HG03095 (cell line): ENCODE measurements around the gene TACO1.

ENCODE experiments used
- ATAC-seq: cut with Tn5 transposase; IDR thresholded peaks from one replicate; pipeline ENCODE4 v1.9.1; 2021; ENCODE audit warnings: moderate library complexity; ENCODE audit not compliant: unreplicated experiment

TACO1 gene

GRCh38 chr17:63600569-63601438, at the start of gene TACO1:
TACO1 (plus strand) TSS chr17:63600895; CDS start chr17:63601084, 189 bp downstream.
- ATAC-seq: peak; percentile 83

GRCh38 chr17:63552211-63552610, 48.5 kb upstream of the TACO1 start:
- ATAC-seq: no peak

DNA sequence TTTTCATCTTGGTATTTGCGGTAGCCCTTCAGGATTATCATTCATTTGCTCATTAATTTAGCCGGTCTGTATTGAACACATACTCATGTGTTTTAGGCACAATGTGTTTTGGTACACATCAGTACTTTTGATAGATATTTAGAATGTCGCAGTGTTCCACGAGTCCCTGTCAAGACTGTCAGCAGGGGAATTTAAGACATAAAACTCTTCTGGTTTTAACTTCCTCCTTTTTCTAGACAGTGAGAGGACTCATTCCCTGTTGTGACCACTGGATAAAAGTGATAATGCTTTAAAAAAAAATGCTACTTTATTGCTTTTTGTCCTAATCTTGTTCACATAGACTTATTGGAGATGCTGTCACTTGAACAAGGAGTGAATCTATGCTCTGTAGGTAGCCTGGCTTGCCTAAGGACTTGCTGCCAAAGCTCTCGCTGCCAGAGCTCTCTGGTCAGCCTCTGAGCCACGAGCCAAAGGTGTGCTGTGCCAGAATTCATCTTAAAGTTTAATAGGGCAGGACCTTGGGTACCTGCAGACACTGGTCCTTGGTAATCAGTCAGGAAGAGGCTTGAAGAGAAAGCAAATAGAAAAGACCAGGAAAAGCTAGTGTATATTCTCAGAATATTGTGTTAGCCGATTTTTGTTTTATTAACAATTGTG, 45.1 kb upstream of the TACO1 start:
- no peak for ATAC-seq

DNA sequence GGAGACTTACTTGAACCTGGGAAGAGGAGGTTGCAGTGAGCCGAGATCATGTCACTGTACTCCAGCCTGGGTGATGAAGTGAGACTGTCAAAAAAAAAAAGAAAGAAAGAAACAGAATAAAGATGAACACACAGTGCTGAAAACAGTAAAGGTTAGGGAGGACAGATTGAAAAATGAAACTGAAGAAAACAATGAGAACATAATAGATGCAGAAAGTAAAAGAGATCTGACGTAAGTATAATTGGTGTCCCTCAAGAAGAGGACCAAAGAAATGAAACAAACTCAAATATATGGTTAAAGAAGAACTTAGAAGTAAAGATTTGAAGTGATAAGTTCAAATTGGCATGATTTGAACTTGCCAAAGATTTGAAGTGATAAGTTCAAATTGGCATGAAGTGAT, 43.3 kb upstream of the TACO1 start:
- ATAC-seq: no peak

DNA sequence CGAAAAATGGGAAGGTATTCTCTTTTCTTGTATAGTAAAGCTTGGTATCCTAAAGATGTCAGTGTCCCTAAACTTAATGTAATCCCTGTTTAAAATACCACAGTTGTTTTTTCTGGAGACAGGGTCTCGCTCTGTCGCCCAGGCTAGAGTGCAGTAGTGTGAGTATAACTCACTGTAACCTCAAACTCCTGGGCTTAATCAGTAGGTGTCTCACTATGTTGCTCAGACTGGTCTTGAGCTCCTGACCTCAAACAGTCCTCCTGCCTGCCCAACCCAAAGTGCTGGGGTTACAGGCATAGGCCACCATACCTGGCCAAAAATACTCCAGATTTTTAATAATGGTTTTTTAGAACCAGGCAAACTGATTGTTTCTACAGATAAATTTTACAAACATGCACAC, 42.3 kb upstream of the TACO1 start:
- no peak for ATAC-seq

DNA sequence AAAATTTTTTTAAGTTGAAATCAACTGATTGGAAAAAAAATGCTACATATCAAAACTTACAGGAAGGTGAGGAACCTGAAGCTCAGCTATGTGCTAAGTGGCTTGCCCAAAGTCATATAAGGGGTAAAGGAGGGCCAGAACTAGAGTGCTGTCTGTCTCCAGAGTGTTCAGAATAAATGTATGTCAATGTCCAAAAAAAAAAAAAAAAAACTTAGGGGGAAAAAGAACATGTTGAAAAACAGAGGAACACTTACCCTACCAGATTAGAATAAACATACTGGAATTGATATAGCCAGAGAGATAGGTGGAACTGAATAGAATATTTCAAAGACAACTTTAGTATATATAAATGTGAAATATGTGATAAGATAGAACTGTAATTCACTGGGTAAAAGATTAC, 38.9 kb upstream of the TACO1 start:
- ATAC-seq: no peak

GRCh38 chr17:63563339-63563738, 37.4 kb upstream of the TACO1 start:
- no peak for ATAC-seq

DNA sequence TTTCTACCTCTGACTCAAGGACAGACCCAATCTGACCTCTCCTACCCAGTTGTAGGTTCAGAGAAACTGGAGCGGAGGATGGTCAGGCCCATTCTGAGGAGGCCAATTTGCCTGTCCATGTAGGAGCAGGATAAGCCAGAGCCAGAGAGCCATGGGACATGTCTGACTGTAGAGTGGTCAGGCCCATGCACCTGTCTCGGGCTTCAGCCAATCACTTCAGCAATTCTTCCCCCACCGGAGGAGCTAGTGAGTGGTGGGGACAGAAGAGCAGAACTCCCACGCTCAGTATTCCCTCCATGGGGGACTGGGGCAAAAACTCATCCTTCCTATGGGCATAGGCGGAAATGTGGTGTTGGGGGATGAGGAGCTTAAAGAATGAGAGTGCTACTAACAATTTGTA, 36.1 kb upstream of the TACO1 start:
- ATAC-seq: no peak

GRCh38 chr17:63567229-63567628, 33.5 kb upstream of the TACO1 start:
- ATAC-seq: no peak

DNA sequence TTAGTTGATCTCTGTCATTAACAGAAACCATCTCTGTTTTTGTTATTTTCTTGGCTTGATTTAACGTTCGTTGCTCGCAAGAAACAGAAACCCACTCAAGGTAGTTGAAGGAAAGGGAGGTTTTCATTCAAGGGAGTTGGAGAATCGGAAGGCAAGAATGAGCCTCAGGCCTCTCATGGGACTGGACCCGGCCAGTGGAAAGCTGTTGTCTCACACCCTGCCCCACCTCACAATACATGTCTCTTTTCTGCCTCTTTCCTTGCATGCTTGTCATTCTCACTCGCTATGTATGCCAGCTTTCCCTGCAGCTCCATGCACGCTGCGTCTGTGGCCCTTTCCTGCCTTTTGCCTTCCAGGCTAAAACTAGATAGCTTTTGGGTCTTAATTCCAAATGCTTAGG, 32.1 kb upstream of the TACO1 start:
- ATAC-seq: no peak

DNA sequence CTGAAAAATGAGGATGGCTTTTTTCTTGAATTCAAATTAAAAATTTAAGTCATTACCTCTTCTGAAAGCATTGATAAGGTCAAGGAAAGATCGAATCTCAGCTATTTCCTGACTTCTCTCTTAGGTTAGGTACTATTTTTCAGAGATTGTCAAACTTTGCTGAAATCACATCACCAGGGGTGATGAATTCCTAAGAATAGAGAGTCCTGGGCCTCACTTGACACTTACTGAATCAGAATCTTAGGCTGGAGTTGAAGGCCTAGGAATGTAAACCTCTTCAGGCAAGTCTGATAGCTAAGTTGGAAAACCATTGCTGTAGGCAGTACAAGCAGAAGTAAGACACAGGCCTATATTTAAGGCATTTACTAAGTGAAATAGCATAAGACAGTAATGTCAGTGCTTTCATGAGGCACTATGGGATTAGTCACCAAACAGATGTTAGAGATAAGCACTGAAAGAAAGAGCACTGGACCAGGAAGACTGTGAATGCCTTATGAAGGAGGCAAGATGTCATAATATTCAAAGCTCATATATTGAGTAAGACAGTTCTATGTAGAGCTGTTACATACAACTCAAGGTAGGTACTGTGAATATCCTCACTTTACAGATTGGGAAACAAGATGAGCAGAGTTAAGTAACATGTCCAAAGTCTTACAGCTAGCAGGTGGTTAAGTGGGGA, 28.9 kb upstream of the TACO1 start:
- ATAC-seq: no peak

DNA sequence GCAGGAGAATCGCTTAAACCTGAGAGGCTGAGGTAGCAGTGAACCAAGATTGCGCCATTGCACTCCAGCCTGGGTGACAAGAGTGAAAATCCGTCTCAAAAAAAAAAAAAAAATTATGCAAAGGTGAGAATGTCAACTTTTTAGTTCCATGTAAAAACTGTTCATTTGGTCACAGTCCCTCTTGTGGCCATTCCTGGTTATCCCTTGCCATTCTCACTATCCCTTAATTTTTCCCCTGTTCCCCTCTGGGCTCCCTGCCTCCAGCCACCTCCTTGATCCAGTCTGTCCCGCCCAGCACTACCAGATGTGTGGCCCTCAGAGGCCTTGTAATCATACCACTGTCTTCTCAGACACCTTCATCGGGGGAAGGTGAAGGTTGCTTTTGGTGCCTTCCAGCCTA, 27.1 kb upstream of the TACO1 start:
- ATAC-seq: no peak

GRCh38 chr17:63578027-63578768, 22.5 kb upstream of the TACO1 start:
- ATAC-seq: no peak

GRCh38 chr17:63578769-63579111, 22.0 kb upstream of the TACO1 start:
- ATAC-seq: no peak

DNA sequence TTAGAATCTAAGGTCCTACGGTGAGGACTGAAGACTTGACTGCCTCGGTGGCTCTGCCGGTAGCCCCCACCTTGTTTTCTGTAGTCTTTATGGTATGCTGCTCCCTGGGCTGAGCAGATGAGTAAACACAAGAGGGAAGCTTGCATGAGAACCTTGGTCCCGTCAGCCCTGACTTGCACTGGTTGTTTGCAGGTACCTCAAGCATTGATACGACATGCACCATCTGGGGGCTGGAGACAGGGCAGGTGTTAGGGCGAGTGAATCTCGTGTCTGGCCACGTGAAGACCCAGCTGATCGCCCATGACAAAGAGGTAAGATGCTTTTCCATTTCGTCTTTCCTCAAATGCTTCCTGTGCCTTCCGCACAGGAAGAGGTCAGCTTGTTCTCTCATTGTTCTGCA, 21.1 kb upstream of the TACO1 start:
- ATAC-seq: no peak

DNA sequence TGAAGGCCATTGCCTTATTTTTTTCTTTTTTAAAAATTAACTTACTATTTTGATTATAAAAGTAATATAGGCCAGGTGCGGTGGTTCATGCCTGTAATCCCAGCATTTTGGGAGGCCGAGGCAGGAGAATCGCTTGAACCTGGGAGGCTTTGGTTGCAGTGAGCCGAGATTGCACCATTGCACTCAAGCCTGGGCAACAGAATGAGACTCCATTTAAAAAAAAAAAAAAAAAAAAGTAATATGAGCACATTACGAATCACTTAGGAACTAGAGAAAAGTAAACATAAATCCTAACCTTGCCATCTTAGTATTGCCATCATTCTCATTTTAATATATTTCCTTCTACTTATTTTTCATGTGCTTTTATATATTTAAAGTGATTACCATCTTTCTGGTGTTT, 12.9 kb upstream of the TACO1 start:
- ATAC-seq: no peak

- no peak for ATAC-seq
These were observed 11.9 kb upstream of the TACO1 start for GRCh38 chr17:63588797-63589196.

DNA sequence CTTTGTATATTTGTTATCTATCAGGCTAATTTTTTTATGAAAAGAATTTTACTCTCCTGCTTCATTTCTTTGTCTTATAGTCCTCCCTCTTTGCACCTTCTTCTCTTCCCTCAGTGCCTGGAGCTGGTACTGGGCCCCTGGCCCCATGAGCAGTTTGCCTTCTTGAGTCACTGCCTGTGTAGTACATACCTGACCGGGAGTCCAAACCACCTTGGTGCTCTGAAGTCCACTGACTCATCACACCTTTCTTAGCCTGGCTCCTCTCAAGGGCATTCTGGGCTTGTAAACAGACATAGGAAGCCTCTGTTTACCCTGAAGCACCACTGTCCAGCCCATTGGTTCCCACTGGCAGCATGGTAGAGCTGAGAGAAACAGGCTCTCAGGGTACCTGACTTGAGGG, 11.0 kb upstream of the TACO1 start:
- ATAC-seq: no peak

- ATAC-seq: no peak
These were observed 7.9 kb upstream of the TACO1 start for GRCh38 chr17:63592797-63593196.

DNA sequence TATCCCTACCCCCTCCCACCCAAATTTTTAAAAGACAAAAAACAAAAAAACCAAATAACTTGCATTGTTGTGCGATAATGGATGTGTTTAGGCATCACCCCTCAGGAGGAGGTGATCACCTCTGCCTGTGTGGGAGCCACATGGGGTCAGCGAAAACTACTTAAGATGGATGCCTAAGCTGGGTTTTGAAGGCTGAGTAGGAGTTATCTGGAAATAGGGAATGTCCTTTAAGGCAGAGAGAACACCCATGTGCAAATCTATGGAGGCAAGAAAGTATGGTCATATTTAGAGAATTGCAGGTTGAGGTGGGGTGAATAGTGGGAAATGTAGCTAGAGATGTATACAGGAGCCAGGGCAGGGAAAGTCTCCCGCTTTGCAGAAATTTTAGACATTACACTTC, 5.6 kb upstream of the TACO1 start:
- ATAC-seq: no peak

DNA sequence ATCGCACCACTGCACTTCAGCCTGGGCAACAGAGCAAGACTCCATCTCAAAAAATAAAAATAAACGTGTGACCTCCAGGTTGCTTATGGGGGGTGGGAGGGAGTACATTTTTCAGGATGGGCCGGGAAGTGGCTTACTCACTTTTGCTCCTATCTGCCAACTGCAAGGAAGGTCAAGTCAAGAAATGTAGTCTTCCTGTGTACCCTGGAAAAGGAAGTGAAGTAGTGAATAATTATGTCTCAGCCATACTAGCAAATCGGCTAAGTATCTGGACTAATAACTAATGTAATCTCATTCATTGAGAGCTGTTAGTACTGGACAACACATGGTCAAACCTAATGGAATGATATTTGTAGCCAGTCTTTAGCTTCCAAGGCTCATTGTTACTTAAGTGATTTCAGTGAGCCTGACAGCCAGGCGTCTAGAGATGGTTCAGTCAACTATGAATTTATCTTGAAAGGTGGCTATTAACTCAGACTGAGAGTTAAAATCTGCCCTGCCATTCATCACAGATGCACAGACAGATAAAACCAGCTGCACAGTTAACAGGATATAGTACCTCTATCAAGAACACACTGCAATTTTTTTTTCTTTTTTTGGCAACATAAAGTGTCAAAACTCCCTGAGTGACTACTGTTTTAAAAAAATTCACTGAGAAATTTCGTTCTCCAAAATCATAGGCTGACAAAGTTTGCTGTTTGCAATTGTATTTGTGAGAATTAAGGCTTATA, 3.7 kb upstream of the TACO1 start:
- no peak for ATAC-seq
